HG02885 (cell line): ENCODE data around the gene AGMO.

Experiments used
- ATAC-seq: cut with Tn5 transposase; IDR thresholded peaks from one replicate; pipeline ENCODE4 v1.9.1; 2021; ENCODE audit warnings: mild to moderate bottlenecking; ENCODE audit not compliant: unreplicated experiment, poor library complexity

AGMO gene

DNA sequence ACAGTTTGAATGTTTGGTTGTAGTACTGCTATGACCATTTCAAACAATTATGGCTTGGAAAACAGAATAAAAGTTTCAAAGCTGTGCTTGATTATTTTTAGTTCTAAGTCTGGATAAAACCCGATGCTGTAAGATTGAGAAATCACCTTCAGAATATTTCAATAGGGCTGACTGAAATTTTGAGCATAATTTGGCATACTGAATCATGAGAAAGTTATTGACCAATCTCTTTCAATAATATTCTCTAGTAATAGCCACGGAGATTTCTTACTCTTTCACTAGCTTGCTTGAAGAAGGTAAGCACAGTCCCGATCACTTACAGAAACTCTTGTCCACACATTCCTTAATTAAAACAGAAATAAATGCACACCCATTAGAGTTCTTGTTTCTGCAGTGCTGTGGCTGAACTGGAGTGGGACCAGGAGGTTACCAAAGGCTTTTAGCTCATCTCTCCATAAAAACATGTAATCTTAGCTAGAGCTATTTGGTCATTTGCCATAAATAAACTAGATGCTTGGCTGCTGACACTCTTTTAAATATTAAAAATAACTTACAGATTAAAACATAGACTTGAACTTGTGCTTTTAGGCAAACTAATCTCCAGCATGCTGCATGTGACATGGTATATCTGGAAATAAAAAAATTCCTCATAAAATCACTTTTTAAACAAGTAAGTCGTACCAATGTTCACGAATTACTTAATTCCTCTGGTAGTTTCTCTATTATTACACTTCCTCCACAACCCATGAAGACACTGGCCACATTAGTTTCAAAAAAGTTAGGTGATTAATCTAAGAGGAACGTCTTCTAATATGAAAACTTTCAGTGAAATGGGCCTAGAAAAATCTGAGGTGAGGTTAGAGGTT is 97.8 kb downstream of the AGMO start:
- ATAC-seq: no peak

DNA sequence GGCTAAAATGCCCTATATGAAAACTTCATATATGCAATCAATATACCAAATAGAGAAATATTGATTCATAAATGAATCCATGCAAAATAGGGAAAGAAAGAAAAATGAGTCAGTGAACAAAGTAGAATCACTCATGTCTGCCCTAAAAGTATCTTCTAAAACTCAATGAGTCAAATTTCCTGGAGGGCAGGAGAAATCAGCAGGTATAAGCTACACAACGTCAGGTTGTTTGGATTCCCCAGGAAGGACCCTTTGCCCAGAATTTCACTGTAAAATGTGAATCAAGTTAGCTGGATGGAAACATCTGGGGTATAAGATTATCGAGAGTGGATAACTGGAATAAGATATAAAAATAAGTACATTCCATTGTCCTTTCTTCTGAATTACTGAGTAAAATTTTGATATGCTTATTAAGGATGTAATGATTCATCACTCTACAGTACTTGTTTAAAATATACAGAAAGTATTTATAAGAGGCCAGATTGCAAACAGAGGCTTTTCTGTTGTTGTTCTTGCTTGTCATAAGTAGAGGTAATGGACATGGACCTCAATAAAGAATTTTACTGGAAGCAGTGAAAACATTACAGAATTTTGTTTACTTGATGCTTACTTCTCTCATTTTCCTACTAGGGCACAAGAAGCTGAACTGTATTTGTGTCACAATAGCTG is 99.0 kb downstream of the AGMO start:
- no peak for ATAC-seq

DNA sequence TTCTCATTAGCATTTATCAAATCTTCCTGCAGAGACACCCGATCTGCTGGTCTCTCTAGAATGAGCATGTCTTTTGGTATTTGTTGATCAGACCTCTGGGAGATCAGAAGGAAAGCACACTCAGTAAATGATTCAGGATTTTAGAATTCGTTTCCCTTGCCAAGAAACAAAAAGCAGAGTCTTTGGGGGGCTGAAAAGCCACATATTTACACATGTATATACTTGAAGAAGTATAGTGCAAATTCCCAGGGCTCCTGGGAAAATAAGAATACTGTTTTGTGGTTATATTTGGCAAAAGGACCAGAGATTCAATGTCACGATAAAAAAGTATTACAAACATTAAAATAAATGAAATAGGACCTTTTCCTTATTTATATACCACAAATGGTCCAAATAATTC is 100.2 kb downstream of the AGMO start:
- ATAC-seq: no peak

DNA sequence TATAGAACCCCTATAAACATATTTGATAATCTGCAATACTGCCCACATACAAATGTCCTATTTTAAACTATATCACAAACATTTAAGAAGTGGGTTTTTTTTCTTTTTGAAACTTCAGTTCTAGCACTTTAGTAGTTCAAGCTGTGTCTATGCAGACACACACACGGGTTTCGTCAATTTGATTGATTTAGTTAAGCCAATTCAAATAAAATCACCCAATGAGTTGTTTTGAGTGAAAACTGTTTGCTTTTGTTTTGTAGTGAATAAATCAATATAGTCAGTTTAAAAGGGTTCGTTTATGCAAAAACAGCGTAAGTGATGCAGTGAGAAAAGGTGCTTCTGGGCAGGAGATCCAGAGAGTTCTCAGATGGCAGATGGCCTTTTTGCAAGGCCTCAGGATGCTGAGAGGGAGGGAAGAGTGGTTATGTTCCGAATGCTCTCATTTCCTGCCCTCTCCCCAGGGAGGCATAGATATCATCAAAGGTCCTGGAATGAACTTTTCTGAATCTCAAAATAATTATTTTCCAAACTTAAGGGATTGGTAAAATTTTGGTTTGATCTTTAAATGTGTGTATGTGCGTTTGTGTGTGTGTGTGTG is 102.7 kb downstream of the AGMO start:
- no peak for ATAC-seq

DNA sequence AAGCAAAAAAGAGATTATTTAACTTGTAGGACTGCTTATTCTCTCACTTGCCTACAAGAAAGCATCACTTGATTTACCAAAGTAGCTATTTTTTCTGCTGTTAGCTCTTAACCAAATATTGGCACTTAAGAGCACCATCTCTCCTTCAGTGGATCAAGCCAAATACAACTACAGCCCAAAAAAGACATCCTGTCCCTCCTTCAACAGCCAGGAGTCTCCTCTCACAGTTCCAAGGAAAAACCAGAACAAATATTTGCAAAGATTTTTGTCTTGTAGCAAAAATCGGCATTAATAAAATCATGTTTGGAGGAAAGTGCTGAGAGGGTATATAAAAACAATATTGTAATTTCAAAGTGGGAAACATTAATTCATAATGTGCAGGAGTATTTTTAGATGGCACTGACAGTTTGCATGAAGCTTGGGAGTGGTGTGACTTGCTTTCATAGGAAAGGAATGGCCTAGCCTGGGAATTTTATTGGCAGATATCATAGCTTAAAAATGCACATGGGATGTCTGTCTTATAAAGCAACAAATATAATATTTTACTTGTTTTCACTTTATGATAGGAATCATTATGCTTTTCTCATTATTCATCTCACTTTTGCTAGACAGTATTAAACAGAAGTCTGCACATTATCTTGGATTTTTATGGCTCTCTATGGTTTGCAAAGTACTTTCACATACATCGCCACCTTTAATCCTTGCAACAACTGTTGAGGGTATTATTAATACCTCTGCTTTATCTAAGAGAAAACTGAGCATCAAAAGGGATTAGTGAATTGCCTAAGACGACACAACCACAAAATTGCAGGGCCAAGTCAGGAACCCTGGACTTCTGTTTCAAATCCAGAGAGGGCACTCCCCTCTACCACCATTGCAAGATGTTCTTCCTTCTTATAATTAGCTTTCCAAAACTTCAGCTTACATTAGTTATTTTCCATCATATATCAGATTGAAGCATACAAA is 103.5 kb downstream of the AGMO start:
- no peak for ATAC-seq

DNA sequence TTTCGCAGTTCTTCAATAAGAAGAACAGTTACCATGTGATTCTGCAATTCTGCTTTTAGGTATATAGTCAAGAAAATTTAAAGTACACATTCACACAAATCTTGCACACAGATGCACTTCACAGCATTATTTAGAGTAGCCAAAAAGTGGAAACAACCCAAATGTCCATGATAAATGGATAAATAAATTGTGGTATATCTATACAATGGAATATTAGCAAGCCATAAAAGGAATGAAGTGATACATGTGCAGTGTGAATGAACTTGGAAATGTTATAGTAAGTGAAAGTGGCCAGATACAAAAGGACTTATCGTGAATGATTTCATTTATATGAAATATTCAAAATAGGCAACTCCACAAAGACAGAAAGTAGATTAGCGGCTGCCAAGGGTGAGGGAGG is 109.1 kb downstream of the AGMO start:
- ATAC-seq: no peak

DNA sequence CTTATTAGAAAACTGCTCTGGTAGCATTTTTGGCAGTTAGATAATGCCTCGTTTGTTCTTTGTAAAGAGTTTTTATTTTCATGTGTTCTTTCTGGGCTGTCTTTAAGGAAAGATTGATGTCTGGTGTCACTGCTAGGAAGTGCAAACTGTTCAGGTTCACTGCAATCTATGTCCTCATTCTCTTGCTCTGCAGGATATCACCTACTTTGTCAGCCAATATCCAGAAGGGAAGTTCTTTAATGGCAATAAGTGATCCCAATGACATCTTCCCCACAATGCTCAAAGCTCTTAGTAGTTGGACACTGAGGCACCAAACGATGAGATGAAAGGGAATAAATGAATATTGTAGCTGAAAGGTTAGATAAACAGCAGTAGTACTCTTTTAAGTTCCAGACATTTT is 115.1 kb downstream of the AGMO start:
- ATAC-seq: no peak

DNA sequence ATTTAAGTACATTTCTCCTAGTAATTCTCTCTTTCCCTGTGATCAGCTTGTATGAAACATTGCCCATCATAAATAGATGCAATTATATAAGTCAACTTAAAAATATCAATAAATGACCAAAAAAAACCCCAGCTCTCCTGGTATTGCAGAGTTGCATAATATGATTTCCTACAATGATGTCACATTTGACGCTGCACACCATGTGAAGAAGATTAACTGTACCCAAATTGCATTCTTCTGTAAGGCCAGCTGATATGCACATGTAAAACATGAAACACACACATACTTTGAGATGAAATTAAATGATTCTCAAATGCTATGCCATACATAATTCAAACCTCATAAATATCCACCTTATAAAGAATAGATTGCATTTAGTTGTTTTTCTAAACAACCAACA is 115.5 kb downstream of the AGMO start:
- no peak for ATAC-seq

DNA sequence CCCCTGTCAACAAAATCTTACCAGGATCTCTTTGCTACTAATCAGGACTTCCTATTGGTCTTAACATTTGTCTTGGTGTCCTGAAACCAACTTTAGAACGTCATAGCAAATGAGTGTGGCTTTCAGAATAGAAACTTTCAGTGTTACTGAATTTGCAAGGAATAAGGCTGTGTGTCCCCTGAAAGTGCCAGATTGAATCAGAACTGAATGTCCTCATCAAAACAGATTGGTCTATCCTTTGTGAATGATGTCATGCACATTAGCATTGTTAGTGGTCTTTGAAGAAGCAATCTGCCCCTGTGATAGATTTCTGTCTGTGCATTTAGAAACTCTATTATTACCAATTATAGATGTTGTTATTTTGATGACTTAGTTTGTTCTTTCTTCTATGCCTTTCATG is 119.9 kb downstream of the AGMO start:
- no peak for ATAC-seq

DNA sequence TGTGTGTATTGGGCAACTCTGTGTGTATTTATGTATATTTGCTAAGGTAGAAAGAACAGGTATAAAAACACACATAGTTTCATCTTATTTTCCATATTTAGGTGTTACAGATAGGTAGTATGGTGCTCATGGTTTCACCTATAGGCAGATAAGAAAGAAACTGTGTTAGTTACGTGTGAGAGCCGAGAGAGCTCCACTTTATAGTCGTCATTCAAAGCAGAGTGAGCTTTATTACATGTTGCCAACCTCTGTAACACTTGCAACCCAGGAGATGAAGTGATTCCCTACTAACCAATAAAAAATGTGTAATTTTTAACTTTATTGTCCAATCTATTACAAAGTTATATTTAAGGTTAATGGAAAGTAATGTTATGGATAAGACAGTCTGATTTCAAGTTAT is 121.3 kb downstream of the AGMO start:
- no peak for ATAC-seq

DNA sequence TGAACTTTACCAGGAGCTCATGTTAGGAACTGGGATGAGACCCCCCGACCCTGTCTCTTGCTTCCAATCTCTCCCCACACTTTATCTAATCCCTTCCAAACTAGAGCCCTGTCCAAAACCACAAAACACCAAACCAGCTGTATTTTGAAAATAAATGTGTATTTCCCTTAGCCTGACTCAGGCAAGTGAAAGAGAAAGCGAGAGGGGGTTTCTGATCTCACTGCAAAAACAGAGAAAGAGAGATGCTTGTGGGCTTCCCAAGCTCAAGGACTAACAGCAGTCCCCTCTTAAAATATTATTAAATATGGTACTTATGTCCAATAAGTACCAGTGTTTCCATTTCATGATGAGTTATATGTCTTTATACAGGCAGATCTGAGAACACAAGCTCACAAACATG is 122.0 kb downstream of the AGMO start:
- ATAC-seq: no peak

DNA sequence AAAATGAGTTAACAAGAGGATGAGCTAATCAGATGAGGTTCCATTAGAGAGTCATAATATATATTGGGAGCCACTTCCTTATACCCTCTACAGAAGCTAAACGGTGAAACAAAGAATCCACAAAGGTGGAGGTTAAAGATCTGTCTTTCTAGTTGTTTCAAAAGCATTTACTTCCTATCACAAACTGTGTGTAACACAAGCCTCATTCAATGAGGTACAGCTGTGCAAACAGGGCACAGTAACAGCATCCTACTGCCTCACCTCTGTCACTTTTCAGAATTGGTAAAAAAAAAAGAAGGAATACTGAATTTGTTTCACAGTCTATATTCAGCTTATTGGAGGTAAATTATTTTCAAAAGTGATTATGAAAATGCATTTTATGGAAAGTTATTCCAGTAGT is 128.7 kb downstream of the AGMO start:
- no peak for ATAC-seq

DNA sequence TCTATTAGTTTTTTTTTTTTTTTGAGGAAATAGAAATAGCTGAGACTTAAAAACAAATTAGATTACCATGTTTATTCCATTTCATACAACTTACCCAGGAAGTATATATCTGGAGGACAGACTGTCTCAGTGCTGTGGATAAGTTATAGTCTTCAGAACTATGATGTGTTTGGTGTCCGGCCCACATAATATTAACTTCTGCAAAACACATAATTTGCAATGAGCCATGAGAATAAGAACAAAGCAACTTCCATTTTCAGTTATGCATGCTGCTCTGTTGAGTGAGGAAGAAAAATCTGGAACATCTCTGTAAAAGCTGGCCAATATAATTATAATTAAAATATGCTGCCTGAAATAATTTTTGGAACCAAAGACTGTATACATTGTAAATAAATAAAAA is 130.9 kb downstream of the AGMO start:
- no peak for ATAC-seq

DNA sequence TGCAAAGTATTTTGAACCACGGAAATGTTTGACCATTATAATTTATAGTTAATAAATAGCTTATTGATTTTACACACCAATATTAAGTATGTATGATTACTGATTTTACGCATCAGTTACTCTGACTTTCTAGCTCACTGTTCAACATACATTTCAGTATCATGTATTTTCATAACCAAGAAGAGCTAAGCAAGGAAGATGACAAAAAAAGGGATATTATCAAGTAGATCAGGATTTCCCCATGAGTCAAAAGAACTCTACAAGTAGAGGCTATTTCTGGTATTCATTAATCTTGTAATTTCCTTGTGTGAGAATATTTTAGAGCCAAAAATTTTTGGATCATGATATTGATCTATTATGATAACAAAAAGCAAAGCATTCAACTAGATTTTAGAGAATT is 131.6 kb downstream of the AGMO start:
- ATAC-seq: no peak

DNA sequence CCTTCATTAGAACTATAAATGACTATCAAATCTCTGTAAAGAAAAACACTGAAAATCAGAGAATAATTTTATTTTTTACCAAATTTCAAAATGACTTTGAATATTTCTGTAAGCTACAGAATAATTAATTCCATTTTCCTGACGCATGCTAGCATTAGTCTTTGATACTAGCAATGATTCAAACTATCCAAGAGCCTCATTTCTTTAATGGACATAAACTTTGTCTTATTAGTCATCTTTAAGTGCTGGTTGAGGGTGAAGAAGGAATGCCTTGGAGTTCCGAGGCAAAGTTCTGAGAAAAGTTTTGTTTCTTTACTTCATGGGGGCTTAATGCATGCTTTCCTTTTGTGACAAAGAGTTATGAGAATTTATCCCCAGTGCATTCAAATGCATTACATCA is 137.3 kb downstream of the AGMO start:
- ATAC-seq: no peak

DNA sequence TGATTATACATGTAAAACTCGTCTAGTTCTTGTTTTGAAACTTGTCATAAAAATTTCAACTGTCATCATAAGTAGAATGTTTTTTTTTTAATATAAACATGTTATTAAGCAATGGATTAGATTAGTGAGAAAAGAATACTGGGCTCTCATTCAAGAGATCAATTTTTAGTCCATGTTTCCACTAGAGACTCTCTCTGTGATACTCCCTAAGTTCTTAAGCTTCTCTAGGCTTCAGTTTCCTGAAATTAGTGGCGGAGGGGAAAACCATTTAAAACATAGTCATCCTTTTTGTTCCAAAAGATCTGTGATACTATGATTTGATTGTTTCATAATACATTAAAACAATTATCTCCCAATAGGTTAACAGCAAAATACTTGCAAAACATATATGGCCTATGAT is 142.2 kb downstream of the AGMO start:
- no peak for ATAC-seq

DNA sequence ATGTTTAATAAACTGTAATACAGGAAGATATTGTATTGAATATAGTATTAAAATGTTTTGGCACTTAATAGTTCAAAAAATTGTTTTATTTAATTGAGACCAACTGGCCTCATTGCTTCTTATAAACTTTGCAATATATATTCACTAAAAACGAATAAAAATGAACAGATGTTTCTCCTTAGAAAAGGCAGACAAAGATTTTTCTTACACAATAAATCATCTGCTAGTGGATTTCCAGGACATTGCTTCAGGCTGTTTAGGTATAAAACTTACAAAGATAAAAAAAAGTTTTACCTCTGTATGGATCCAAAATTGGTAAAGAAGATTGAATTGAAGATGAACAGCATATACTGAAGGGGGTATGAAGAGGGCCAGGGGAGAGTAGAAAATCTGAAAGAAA is 143.6 kb downstream of the AGMO start:
- no peak for ATAC-seq

DNA sequence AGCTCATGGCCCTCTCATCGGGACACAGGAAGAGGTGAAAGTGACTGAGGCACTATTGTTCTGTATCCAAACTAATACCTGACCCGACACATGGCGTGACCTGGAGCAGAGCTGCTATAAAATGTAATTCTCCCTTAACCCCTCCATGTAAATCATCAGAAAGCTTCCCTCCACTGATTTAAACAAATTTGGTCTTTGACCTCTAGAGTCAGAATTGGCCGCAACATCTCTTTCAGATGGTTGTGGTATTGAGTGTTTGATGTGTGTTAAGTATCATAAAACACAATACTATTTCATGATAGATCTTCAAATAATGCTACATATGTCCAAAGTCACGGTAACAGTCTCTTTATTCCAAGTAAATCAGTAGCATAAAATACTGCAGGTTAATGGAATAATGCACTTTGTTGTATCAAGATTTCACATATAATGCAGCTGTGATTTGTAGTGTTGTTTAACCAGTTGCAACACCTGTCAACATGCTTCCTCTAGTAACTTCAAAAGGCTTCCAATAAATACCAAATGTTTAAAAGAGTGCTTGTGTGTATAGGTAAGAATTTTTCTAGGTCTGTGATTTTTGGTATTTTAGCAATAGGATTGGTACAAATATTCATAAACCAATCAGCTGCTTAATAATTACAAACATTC is 144.3 kb downstream of the AGMO start:
- ATAC-seq: no peak

DNA sequence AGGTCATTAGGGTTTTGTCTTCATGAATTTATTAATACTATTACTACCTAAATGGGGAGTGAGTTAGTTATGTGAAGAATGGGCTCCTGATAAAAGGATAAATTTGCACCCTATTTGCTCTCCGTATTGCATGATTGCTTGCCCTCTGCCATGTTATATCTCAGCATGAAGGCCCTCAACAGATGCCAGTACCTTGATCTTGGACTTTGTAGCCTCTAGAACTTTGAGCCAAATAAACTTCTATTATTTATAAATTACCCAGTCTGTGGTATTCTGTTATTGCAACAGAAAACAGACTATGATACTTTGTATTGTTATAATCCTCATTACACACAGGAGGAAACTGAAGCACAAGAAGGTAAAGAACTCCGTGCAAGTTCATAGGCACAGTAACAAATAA is 150.8 kb downstream of the AGMO start:
- no peak for ATAC-seq

DNA sequence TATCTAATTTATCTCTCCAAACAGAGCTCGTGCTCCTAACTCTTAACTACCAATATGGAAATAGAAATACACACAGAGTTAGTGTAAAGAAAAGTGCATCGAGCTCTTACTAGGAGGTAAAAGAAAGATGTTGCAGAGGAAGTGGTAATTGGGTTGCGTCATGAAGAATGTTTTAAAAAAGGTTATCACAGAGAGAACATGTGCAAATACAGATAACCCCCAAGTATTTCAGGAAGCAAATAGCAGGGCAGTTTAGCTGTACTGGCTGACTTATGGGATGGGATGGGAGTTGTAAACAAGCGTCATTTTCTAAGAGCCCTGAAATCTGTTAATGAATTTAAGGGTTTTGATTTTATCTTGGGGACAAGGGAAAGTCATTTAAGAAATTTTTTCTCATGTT is 153.9 kb downstream of the AGMO start:
- no peak for ATAC-seq
